Spleen (tissue), 11 donors: ENCODE data around the gene PTPRN2. TPM values are rescaled to one million over a fixed set of nuclear protein-coding genes. Genes with fewer than 3 reads are reported as not detected.

Source experiments
- DNase-seq: peaks from one replicate; pipeline ENCODE4 v3.0.0-alpha.2; 2020
- H3K27ac ChIP-seq, 8 donors: fragments of 200-600 bp; sonication (generic) in 7 of 8; 1 replicate in 4 of 8; 2 replicates in 4 of 8; pipeline versions ENCODE4 v1.5.0 to v1.8.0; 2016 to 2021; ENCODE audit warnings: inconsistent platforms in 4 of 8, mild to moderate bottlenecking in 4 of 8, moderate library complexity in 1 of 8
- H3K27me3 ChIP-seq, 7 donors: fragments of 200-600 bp; sonication (generic) in 6 of 7; replicated peaks in 1 of 7; 1 replicate in 4 of 7; 2 replicates in 3 of 7; pipeline versions ENCODE4 v1.5.0 to v1.8.0; 2016 to 2021; ENCODE audit warnings: inconsistent platforms in 3 of 7, mild to moderate bottlenecking in 1 of 7
- H3K36me3 ChIP-seq, 6 donors: fragments of 200-600 bp; sonication (generic) in 5 of 6; 1 replicate in 4 of 6; 2 replicates in 2 of 6; pipeline versions ENCODE4 v1.5.0 to v1.8.0; 2016 to 2021; ENCODE audit warnings: inconsistent platforms in 2 of 6
- H3K4me1 ChIP-seq, 6 donors: fragments of 200-600 bp; sonication (generic) in 5 of 6; 1 replicate in 3 of 6; 2 replicates in 3 of 6; pipeline versions ENCODE4 v1.5.0 to v1.8.0; 2016 to 2021; ENCODE audit warnings: inconsistent platforms in 3 of 6
- H3K4me3 ChIP-seq, 8 donors: fragments of 200-600 bp; sonication (generic) in 7 of 8; 1 replicate in 4 of 8; 2 replicates in 4 of 8; pipeline versions ENCODE4 v1.5.0 to v1.8.0; 2016 to 2021; ENCODE audit warnings: inconsistent platforms in 4 of 8, mild to moderate bottlenecking in 4 of 8, moderate library complexity in 2 of 8
- H3K9me3 ChIP-seq, 8 donors: fragments of 200-600 bp; sonication (generic) in 7 of 8; 1 replicate in 4 of 8; 2 replicates in 4 of 8; pipeline versions ENCODE4 v1.5.0 to v1.8.0; 2016 to 2021; ENCODE audit warnings: inconsistent platforms in 4 of 8
- CTCF ChIP-seq, 11 experiments: fragments of 200-600 bp in 7 of 11; fragments of 450-650 bp in 4 of 11; sonication (generic) in 4 of 11; IDR thresholded peaks in 8 of 11; conservative IDR thresholded peaks in 3 of 11; 1 replicate in 7 of 11; 2 replicates in 4 of 11; pipeline versions ENCODE4 v1.4.0 to v1.8.0; 2016 to 2021; ENCODE audit warnings: antibody characterized with exemption in 11 of 11, inconsistent platforms in 4 of 11, mild to moderate bottlenecking in 1 of 11
- POLR2A ChIP-seq, 3 donors: fragments of 450-650 bp; IDR thresholded peaks; one replicate each; pipeline ENCODE4 v1.5.1; 2017; ENCODE audit warnings: antibody characterized with exemption in 3 of 3, mild to moderate bottlenecking in 1 of 3
- POLR2AphosphoS5 ChIP-seq, 3 donors: sonication (generic); formaldehyde crosslinking; IDR thresholded peaks; one replicate each; pipeline ENCODE4 v1.5.1; 2017; ENCODE audit warnings: antibody characterized with exemption in 3 of 3
- WGBS, 5 donors: extraction: QIAGEN DNeasy Blood & Tissue Kit in 3 of 5; methylation state at CpG; one replicate each; pipeline versions ENCODE4 v1.1.5 to v1.1.7; 2013 to 2018; 5-methylcytosine and 5-hydroxymethylcytosine counted together
- intact Hi-C: fragments of 100-400 bp; cut with DNase I; formaldehyde crosslinking; loops from one replicate; pipeline ENCODE4 v1.15.0; 2023; ENCODE audit warnings: low total_unique reads
- polyA plus RNA-seq, 3 donors: library from polyadenylated mRNA; stranded (reverse); fragments of 200-250 nt; gene quantifications; one replicate each; pipeline ENCODE4 v1.2.1, GENCODE V29; 2013
- total RNA-seq, 7 donors: library from RNA; depleted of rRNA in 3 of 7; stranded (reverse); fragments of >200 nt in 3 of 7; fragmentation: NEBNext Ultra II Directional in 4 of 7; extraction: Animal tissue kit (Norgen Biotek cat#: 25700) in 4 of 7; gene quantifications; one replicate each; pipeline versions ENCODE4 v1.1.0 to v1.2.1, GENCODE V29; 2016 to 2021
- donor health status: healthy with polysubstance abuse.
- donor health status: DM: no; HTN: no; CAD: no; lungs with moderate emphysema.
- donor health status: DM: no; HTN: no; CAD: no.
- donor health status: Bipolar disorder and iron deficiency.
- donor health status: healthy.
- donor health status: DM: no; HTN: no; CAD: no.
- donor health status: DM: yes; HTN: yes; CAD: no.

Gene PTPRN2
- total and polyA plus RNA-seq, 10 donors, result 7.0 to 22.8 (median 16.8) TPM

- Histone ChIP-seq H3K36me3 (peaks cover 0 to 24% (median 3%) of the 10 kb centered on the region in 6 donors), H3K27me3 (no peaks in the 10 kb centered on the region), H3K9me3 (no peaks in the 10 kb centered on the region), H3K27ac (peak overlapping the region in 2 of 8 donors; percentile 16 to 31), H3K4me1 (peaks cover 0 to 23% (median 7%) of the 10 kb centered on the region in 6 donors), H3K4me3 (no peak overlapping the region)
- intact Hi-C loops, result no loop called here
- DNase-seq, result peak; percentile 49
- TF ChIP-seq POLR2AphosphoS5 (IDR thresholded peaks at IDR 0.05) (no peak), CTCF (IDR thresholded peaks at IDR 0.05 in 8 of 11, conservative IDR thresholded peaks at IDR 0.05 in 3 of 11) (no peak), POLR2A (IDR thresholded peaks at IDR 0.05) (no peak)
- WGBS, 5 donors, result 88 to 95% (median 93%) methylated on average over 26 to 28 of the region's 28 CpGs
Measured at GRCh38 chr7:157554393-157555238, 1033.0 kb downstream of the PTPRN2 start.

GRCh38 chr7:157553256-157553655 is 1034.4 kb downstream of the PTPRN2 start:
- 89 to 91% (median 90%) methylated on average over 18 of the region's 18 CpGs for WGBS, 5 donors
- DNase-seq, result peak; percentile 52
- Histone ChIP-seq H3K36me3 (peaks cover 0 to 32% (median 9%) of the 10 kb centered on the region in 6 donors), H3K9me3 (no peaks in the 10 kb centered on the region), H3K4me3 (no peak overlapping the region), H3K27ac (no peak overlapping the region), H3K4me1 (peaks cover 0 to 9% (median 2%) of the 10 kb centered on the region in 6 donors), H3K27me3 (no peaks in the 10 kb centered on the region)
- no peak for TF ChIP-seq POLR2AphosphoS5 (IDR thresholded peaks at IDR 0.05)
- TF ChIP-seq POLR2A (IDR thresholded peaks at IDR 0.05), result no peak
- no peak for TF ChIP-seq CTCF (IDR thresholded peaks at IDR 0.05 in 8 of 11, conservative IDR thresholded peaks at IDR 0.05 in 3 of 11)
- intact Hi-C loops, result no loop called here

- H3K27ac ChIP-seq, result no peak overlapping the region
- H3K4me1 ChIP-seq, result peaks cover 0 to 4% (median 0%) of the 10 kb centered on the region in 6 donors
- H3K4me3 ChIP-seq, result no peak overlapping the region
- H3K27me3 ChIP-seq, result no peaks in the 10 kb centered on the region
- intact Hi-C loops, result no loop called here
- peak; percentile 54 for DNase-seq
- no peak for TF ChIP-seq POLR2A (IDR thresholded peaks at IDR 0.05)
- no peak for TF ChIP-seq CTCF (IDR thresholded peaks at IDR 0.05 in 8 of 11, conservative IDR thresholded peaks at IDR 0.05 in 3 of 11)
- TF ChIP-seq POLR2AphosphoS5 (IDR thresholded peaks at IDR 0.05), result no peak
- WGBS, 5 donors, result 88 to 94% (median 94%) methylated on average over 26 of the region's 26 CpGs
- H3K36me3 ChIP-seq, result peaks cover 0 to 35% (median 11%) of the 10 kb centered on the region in 6 donors
- H3K9me3 ChIP-seq, result no peaks in the 10 kb centered on the region
Measured at GRCh38 chr7:157552295-157552993, 1035.2 kb downstream of the PTPRN2 start.
